ENCODE data around the gene STRA8.

STRA8 gene

DNA sequence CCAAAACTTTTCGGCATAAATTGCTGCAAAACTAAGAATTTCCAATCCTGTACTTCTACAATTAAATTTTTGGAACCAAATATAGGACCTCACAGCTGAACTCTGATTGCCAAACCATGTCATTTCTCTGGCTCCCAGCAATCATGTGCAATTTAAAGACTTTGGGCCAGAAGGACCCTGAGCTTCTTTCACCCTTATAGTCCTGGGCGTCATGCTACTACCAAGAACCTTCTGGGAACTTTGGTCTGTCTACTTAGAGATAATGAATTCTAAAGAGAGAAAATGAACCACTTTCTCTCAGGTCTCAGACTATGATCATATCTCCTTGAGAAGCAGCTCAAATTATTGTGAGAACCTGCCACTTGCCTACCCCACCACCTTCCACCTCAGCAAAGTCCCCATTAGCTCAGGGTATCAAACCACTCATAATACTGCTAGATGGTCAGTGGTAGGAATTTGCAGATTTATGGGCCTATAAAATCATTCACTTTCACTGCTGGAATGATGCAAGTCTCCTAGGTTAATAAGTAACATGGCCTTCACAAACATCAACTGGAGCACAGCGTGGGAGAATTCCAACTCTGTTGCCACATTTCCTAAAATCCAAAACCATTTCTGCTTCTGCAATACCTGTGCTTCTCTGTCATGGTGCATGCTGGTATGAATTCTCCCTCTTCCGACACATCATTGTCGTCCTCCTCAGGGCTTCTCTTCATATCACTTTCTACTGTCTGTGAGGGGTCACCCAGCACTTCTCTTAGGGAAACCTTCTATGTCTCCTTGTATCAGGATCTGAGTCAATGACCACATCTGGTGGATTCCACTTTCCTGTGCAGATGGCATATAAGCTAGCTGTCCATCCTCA lies 15.8 kb upstream of the STRA8 start:
- TF ChIP-seq FOXM1 (IDR thresholded peaks at IDR 0.05; ENCODE audit: borderline replicate concordance, low read depth) (no peak), TCF12 (IDR thresholded peaks at IDR 0.05; ENCODE audit: low read depth) (no peak), YY1 (IDR thresholded peaks at IDR 0.05; ENCODE audit: low read depth) (no peak), CREB1 (IDR thresholded peaks at IDR 0.05; ENCODE audit: low read depth) (no peak), NFIC (IDR thresholded peaks at IDR 0.05) (no peak), TEAD4 (IDR thresholded peaks at IDR 0.05) (no peak), ZBTB7A (IDR thresholded peaks at IDR 0.05; ENCODE audit: low read depth) (no peak), RAD21 (IDR thresholded peaks at IDR 0.05; ENCODE audit: low read depth) (no peak), EGR1 (IDR thresholded peaks at IDR 0.05) (no peak), CEBPB (IDR thresholded peaks at IDR 0.05) (no peak), TAF1 (IDR thresholded peaks at IDR 0.05; ENCODE audit: low read depth) (no peak)
- TF ChIP-seq, protein P1, sequence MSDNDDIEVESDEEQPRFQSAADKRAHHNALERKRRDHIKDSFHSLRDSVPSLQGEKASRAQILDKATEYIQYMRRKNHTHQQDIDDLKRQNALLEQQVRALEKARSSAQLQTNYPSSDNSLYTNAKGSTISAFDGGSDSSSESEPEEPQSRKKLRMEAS (IDR thresholded peaks at IDR 0.05), result no peak
- TF ChIP-seq, protein P2, sequence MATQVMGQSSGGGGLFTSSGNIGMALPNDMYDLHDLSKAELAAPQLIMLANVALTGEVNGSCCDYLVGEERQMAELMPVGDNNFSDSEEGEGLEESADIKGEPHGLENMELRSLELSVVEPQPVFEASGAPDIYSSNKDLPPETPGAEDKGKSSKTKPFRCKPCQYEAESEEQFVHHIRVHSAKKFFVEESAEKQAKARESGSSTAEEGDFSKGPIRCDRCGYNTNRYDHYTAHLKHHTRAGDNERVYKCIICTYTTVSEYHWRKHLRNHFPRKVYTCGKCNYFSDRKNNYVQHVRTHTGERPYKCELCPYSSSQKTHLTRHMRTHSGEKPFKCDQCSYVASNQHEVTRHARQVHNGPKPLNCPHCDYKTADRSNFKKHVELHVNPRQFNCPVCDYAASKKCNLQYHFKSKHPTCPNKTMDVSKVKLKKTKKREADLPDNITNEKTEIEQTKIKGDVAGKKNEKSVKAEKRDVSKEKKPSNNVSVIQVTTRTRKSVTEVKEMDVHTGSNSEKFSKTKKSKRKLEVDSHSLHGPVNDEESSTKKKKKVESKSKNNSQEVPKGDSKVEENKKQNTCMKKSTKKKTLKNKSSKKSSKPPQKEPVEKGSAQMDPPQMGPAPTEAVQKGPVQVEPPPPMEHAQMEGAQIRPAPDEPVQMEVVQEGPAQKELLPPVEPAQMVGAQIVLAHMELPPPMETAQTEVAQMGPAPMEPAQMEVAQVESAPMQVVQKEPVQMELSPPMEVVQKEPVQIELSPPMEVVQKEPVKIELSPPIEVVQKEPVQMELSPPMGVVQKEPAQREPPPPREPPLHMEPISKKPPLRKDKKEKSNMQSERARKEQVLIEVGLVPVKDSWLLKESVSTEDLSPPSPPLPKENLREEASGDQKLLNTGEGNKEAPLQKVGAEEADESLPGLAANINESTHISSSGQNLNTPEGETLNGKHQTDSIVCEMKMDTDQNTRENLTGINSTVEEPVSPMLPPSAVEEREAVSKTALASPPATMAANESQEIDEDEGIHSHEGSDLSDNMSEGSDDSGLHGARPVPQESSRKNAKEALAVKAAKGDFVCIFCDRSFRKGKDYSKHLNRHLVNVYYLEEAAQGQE (IDR thresholded peaks at IDR 0.05; ENCODE audit: low read depth), result no peak
- TF ChIP-seq, protein P3, sequence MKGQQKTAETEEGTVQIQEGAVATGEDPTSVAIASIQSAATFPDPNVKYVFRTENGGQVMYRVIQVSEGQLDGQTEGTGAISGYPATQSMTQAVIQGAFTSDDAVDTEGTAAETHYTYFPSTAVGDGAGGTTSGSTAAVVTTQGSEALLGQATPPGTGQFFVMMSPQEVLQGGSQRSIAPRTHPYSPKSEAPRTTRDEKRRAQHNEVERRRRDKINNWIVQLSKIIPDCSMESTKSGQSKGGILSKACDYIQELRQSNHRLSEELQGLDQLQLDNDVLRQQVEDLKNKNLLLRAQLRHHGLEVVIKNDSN (IDR thresholded peaks at IDR 0.05), result no peak

DNA sequence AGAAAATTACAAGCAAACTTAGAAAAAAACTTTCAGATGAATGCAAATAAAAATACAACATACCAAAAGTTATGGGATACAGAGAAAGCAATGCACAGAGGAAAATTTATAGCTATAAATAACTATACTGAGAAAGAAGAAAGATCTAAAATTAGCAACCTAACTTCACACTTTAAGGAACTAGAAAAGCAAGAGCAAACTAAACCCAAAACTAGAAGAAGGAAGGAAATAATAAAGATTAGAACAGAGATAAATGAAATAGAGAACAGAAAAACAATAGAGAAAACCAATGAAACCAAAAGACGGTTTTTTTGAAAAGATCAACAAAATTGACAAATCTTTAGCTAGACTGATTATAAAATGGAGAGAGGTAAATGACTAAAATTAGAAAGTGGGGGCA lies 9.6 kb upstream of the STRA8 start:
- TF ChIP-seq CEBPB (IDR thresholded peaks at IDR 0.05) (no peak), YY1 (IDR thresholded peaks at IDR 0.05; ENCODE audit: low read depth) (no peak), CREB1 (IDR thresholded peaks at IDR 0.05; ENCODE audit: low read depth) (no peak), EP300 (IDR thresholded peaks at IDR 0.05; ENCODE audit: borderline replicate concordance) (no peak), TEAD4 (IDR thresholded peaks at IDR 0.05) (no peak)
- TF ChIP-seq, protein P1 (IDR thresholded peaks at IDR 0.05), result no peak

DNA sequence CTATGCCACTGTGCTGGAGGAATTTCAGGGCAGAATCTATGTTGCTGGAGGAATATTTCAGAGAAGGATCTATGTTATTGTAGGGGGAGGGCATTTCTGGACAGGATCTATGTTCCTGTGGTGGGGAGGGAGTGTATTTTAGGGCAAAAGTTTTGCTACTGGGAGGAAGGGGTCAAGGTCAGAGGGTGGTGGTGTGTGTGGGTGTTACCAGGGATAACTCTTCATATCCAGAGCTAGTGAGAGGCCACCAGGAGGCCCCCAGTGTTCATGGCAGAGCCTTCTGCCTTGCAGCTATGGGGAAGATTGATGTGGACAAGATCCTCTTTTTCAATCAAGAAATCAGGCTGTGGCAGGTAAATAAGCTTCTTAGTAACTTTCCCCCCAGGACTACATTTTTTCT lies 2.0 kb upstream of the STRA8 start:
- no peak for TF ChIP-seq YY1 (IDR thresholded peaks at IDR 0.05; ENCODE audit: low read depth)
- TF ChIP-seq, protein P1 (IDR thresholded peaks at IDR 0.05), result no peak

DNA sequence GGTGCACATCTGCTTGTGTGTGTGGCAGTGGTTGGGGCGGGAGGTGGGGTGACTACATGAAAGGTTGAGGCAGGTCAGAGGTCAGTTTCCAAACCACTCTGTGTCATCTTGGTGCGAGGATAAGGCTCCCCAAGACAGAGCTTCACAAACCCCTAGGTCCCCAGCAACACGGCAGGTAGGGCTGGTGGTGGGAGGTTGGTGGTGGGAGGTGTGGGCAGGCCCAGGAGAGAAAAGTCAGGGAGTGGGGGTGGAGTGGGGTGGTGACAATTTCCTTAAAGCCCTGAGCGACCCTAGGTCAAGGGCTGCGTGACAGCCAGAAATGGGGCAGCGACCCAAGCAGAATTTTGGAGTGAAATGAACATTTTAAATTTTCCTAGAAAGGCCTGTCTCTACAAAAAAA lies 1.6 kb upstream of the STRA8 start:
- TF ChIP-seq ZBTB7A (IDR thresholded peaks at IDR 0.05; ENCODE audit: low read depth) (no peak), CREB1 (IDR thresholded peaks at IDR 0.05; ENCODE audit: low read depth) (no peak), TAF1 (IDR thresholded peaks at IDR 0.05; ENCODE audit: low read depth) (no peak), NFIC (IDR thresholded peaks at IDR 0.05) (no peak), EP300 (IDR thresholded peaks at IDR 0.05; ENCODE audit: borderline replicate concordance) (no peak), YY1 (IDR thresholded peaks at IDR 0.05; ENCODE audit: low read depth) (no peak)
- TF ChIP-seq, protein P1 (IDR thresholded peaks at IDR 0.05), result no peak
- TF ChIP-seq, protein P3 (IDR thresholded peaks at IDR 0.05), result no peak

DNA sequence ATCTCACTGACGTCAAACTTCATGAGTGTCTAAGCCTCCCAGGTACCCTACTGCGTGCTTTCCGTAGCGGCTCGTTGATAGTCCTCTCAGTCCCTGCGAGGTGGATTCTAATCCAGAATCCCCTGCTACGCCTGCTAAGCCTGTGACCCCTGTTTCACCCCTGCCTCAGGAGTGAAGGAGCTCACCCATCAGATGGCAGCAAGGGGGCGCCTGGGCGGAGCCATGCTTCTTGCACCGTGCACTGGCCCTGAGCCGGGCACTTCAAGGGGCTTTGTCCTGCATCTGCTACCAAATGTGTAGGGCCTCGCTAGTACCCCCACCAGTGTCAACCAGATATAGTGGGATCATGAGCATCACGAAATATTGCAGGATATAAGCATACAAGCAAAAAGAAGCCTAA lies 918 bp upstream of the STRA8 start:
- TF ChIP-seq CEBPB (IDR thresholded peaks at IDR 0.05), result no peak
- no peak for TF ChIP-seq NFIC (IDR thresholded peaks at IDR 0.05)
- no peak for TF ChIP-seq CREB1 (IDR thresholded peaks at IDR 0.05; ENCODE audit: low read depth)
- TF ChIP-seq, protein P2 (IDR thresholded peaks at IDR 0.05; ENCODE audit: low read depth), result no peak
- TF ChIP-seq TCF12 (IDR thresholded peaks at IDR 0.05; ENCODE audit: low read depth), result no peak
- no peak for TF ChIP-seq RAD21 (IDR thresholded peaks at IDR 0.05; ENCODE audit: low read depth)
- TF ChIP-seq ZBTB7A (IDR thresholded peaks at IDR 0.05; ENCODE audit: low read depth), result no peak
- TF ChIP-seq, protein P1 (IDR thresholded peaks at IDR 0.05), result no peak
- TF ChIP-seq FOXM1 (IDR thresholded peaks at IDR 0.05; ENCODE audit: borderline replicate concordance, low read depth), result no peak
- TF ChIP-seq TAF1 (IDR thresholded peaks at IDR 0.05; ENCODE audit: low read depth), result no peak
- TF ChIP-seq, protein P3 (IDR thresholded peaks at IDR 0.05), result no peak
- TF ChIP-seq YY1 (IDR thresholded peaks at IDR 0.05; ENCODE audit: low read depth), result no peak
- TF ChIP-seq EGR1 (IDR thresholded peaks at IDR 0.05), result no peak
- no peak for TF ChIP-seq TEAD4 (IDR thresholded peaks at IDR 0.05)
- no peak for TF ChIP-seq EP300 (IDR thresholded peaks at IDR 0.05; ENCODE audit: borderline replicate concordance)
